GM18508 (cell line): ENCODE results near the gene CPEB1.
"Not testable (repeated sequence)": the region's sequence is repeated elsewhere in the genome, so short reads cannot be mapped to it uniquely, and the experiment has no call there.

Source experiments
- ATAC-seq: cut with Tn5 transposase; IDR thresholded peaks from one replicate; pipeline ENCODE4 v1.9.1; 2021; ENCODE audit warnings: moderate number of reproducible peaks; ENCODE audit not compliant: insufficient read depth, unreplicated experiment

CPEB1 gene

DNA sequence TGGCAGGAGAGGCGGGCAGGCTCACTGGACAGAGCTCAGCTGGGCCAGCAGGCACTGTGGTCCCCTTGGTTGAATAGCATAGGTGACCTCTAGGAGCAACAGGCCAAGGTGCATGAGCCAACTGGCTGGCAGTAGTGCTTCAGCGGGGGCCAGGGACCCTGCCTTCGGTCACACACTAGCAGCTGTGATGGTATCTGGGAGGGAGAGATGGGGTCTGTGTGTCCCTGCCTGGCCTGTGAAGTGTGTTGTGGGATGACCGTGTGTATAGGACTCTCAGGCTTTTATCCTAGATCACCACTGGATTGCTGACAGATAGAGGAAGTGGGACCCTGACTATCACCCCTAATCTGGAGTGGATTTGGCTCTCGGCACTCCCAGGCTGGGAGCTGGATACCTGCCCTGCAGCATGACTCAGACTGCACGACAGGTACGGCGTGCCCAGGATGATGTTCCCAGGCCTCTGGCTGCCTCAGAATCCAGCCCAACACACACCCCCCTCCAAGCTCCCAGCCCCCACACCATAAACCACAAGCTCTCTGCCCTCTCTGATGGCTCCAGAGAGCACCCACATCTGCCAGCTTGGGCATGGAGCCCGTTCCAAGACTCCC lies 114.7 kb downstream of the CPEB1 start:
- ATAC-seq: no peak

DNA sequence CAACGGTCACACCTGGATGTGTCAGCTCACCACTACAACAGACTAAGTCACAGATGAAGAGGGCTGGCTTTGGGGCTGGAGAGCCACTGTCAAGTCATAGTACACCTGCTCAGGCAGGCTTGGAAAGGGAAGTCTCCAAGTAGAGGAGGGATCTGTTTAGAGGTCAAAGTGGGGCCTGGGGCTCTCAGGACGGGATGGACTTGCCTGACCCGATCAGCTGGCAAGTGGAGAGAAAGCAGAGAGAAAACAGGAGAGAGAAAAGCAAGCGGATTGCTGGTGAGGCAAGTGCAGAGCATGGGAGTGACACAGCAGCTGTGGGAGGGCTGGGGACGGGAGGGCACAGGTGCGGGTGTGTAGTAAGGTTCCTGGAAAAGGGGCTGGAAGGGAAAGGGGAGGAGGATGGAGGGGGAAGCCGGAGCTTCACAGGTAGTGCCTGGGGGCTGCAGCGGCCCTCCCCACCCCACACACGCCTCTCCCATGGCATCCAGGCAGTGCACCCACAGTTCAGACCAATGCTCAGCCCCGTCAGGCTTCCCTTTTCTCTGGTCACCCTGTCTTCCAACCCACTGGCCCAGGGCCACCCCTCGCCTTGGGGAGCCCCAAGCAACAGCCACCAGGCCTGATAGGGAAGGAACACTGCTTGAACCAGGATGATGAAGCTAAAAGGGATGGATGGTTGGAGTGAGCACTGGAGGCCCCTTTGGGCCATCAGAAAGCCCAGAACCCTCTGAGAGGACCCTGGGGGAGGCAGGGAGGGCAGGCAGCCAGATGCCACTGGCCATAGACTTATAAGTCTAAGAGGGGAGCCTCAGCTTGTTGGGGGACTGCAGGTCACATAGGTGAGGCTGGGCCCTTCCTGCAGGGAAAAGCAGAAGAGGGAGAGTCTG lies 115.4 kb downstream of the CPEB1 start:
- ATAC-seq: no peak

DNA sequence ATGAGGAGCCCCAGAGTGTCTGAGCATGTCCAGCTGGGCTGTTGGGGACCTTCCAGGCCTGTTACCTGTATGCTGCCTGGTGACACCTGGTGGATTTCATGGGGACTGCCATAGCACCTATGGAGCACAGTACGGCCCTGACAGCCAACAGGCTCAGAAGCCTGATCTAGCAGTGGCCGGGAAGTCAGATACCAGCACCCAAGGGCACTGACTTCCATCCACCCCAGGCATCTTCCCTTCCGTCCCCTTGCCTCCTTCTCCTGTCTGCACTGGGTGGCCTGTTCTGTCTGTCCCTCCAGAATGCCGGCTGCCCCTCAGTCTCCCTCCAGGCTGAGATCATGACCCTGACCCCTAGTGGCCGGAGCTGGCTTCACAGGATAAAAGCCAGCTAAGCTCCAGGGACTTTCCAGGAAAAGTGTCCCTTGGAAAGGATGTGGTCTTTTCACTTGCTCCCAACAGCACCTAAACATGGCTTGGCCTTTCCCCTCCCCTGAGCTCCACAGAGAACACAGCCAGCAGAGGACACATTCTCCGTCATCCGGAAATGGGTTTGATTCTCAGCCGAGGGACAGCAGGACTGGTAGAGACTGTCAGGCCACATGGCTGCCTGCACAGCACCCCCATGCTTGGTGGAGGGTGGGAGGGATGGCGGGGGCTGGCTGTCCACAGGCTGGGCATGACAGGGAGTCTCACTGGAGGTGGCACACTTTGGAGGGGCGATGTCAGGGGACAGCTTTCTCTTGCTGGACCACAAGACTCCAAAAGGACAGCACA lies 116.4 kb downstream of the CPEB1 start:
- no peak for ATAC-seq

DNA sequence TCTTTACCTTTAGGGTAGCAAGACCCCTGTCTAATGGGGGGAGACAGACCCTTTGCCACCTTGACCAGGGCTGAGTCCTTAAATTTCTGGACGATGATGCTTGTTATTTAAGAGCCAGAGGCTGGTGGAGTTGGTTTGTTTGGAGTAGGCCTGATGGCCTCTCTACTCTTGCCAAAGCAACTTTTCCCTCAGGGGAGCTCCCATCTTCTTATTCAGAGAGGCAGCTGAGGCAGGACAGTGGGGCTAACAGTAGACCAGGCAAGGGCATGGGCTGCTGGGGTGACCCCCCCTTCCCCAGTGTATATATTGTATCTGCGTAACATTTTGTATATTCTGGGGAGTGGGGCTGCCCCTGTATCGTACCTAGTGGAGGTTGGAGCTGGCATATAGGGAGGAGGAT lies 117.2 kb downstream of the CPEB1 start:
- ATAC-seq: no peak

DNA sequence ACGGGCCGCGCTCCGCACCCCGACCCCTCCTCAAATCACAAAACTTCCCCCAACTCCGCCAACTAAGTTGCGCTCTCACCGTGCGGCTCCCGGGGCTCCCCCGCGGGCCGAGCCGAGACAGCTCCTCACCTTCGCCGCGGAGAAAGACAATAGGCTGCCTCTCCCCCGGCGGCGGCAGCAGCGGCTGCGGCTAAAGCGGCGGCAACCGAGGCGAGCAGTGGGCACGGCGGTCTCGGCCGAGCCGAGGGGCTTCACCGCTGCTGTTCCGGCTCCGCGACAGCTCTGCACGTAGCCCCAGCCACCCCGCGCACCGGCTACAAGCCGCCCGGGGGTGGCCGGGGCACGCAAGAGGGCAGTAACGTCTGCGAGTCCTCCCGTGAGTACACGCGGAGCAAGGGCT lies 133.6 kb downstream of the CPEB1 start:
- ATAC-seq: not testable (repeated sequence)

DNA sequence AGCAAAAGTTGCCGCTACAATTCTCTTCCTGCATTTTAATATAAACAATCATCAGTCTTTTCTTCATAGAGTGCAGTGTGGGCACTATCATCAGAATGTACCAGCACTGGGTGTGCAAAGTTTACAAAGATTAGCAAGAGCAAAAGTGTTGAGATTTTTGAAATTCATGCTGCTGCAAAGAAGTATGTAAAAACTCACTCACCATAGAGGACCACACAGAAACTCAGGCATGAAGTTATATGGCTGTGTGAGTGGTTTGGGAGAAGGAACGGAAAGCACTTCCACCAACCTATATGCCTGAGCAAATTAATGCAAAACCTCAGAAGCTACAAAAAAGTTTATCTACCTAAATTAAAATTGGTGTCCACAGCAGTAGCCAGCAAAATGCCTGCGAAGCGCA lies 139.5 kb downstream of the CPEB1 start:
- ATAC-seq: not testable (repeated sequence)

DNA sequence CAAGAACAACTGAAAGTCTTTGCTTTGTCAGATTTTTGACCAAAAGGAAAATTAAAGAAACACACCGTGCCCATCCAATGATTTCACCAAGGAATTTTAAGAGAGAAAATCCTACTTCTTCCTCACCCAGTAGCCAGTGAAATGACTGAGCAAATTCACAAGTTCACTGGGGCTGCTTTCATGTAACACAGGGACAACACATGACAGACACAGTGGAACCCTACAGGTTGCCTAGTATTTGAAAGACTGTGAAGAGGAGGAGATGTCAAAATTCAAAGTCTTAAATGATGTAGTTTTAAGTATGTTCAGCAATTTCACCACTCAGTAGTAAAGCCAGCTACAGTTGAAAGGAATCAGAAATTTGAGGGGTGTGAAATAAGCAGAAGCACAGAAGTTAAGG lies 140.1 kb downstream of the CPEB1 start:
- ATAC-seq: not testable (repeated sequence)

DNA sequence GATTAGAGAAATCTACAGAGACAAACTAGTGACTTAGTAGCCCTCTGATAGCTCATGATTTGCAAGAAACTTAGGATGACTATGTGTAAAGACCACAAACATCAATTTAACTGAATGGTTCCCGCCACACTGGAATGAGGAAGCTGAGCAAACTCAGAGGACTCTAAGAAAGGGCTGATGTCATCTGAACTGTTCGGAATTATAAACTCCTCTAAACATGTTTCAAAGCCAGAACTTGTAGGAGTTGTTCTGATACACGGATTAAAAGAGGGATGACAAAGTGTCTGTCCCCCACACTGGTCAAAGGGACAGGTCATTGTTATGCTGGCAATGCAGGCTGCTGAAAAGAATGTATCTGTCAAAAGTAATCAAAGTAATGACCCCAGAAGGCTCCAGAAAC lies 141.3 kb downstream of the CPEB1 start:
- not testable (repeated sequence) for ATAC-seq

DNA sequence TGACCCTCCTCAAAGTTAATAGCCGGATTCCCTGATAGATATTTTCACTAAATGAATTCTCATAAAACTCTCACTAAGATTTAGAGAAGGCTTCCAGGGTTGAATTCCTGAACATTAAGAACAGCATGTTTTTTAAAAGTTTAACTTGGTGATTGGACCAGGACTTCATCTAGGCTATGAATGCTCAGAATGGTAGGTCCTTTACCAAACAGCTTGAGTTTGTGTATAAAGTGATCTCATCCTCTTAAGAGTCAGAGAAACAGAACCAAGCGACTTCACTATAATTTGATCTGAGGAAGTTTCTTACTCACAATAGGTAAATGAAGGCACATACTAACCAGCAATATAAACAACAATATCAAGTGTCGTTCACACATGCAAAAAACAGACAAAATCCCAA lies 143.1 kb downstream of the CPEB1 start:
- not testable (repeated sequence) for ATAC-seq

DNA sequence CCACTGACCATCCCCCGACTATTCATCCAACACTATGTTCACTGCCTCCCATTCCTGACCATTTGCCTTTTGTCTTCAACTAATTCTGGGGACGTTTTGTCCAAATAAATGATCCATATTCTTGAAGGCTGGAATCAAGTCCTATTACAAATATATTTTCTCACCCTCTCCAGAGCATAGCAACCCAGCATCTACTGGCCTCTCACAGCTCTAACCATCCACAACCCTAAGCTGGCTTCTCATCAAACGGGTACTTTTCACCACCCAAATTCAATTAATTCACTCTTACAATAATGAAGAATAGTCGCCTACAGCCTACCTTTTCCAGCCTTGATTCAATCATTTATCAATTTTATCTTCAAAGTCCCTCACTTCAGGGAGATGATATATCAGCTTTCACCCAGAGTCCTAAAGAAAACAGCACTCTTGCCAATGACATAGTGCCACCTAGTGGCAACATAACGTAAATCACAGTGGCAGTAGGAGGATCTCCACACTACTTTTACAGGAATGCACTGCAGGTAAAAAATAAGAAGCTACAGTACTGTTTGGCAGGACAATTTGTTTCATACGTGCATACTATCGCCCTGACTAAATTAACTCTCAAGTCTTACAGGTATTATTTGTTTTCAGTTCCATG lies 144.3 kb downstream of the CPEB1 start:
- ATAC-seq: not testable (repeated sequence)

DNA sequence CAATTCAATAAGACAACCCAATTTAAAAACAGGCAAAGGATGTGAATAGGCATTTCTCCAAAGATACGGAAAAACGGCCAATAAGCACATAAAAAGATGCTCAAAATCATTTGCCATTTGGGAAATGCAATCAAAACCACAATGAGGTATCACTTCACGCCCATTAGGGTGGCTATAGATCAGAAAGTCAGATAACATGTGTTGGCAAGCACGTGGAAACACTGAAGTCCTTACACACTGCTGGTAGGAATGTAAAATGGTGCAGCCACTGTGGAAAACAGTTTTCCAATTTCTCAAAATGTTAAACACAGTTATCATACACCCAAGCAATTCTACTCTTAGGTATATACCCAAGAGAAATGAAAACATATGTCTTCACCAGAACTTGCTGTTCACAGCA lies 146.4 kb downstream of the CPEB1 start:
- ATAC-seq: not testable (repeated sequence)

DNA sequence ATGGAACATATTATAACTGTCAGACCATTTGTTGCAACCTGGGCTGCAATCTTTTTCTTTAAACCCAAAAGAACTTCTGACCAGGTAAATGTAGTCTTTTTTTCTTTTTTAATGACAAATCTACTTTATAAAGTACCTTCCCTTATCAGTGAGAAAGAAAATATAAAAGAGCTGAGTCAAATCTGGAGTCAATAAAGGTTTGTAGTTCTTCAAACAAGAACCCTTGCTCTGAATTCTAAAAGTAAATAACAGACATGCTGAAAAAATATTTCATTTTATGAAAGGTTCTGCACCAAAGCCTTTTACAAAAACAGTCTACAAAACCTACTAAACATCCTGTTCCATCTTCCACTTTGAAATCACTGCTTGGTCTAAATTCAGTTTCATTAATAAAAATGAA lies 149.2 kb downstream of the CPEB1 start:
- ATAC-seq: not testable (repeated sequence)
